PFSK-1 (cell line): ENCODE data around the gene CELSR1.

Experiments used
- FOXP2 ChIP-seq: optimal IDR thresholded peaks from 2 replicates; pipeline ENCODE3; 2011; ENCODE audit warnings: borderline replicate concordance, control low read depth, inconsistent platforms; ENCODE audit not compliant: insufficient read depth; ENCODE audit errors: extremely low read length, extremely low read depth
- POLR2AphosphoS5 ChIP-seq: IDR thresholded peaks from 2 replicates; pipeline ENCODE4 v1.6.1; 2012; ENCODE audit warnings: low read depth, mild to moderate bottlenecking, control low read depth, low read length, moderate library complexity
- REST ChIP-seq, 2 experiments: IDR thresholded peaks; 2 replicates each; pipeline versions ENCODE4 v1.6.1 to v1.8.0; 2011 to 2012; ENCODE audit warnings: low read depth in 2 of 2, low read length in 2 of 2, control low read depth in 1 of 2, inconsistent platforms in 1 of 2, mild to moderate bottlenecking in 1 of 2, moderate library complexity in 1 of 2; ENCODE audit not compliant: insufficient read depth in 1 of 2
- SIN3A ChIP-seq: IDR thresholded peaks from 2 replicates; pipeline ENCODE4 v1.6.1; 2012; ENCODE audit warnings: mild to moderate bottlenecking, low read length, moderate library complexity, borderline replicate concordance; ENCODE audit not compliant: insufficient read depth

GRCh38 chr22:46380069-46380468, 157.4 kb downstream of the CELSR1 start:
- TF ChIP-seq REST (IDR thresholded peaks at IDR 0.05; ENCODE audit: insufficient read depth in 1 of 2, low read depth in 2 of 2, low read length in 2 of 2): no peak
- no peak for TF ChIP-seq FOXP2
- TF ChIP-seq POLR2AphosphoS5: no peak
- no peak for TF ChIP-seq SIN3A
